ENCODE results near the gene UGT1A6.

The UGT1A6 gene

GRCh38 chr2:233801357-233802131 is 108.9 kb downstream of the UGT1A6 start:
- no peak for DNase-seq (ENCODE audit: low read depth, low spot score)

- DNase-seq (ENCODE audit: low read depth, low spot score), result no peak
Observed at GRCh38 chr2:233802132-233802815, 109.6 kb downstream of the UGT1A6 start.

GRCh38 chr2:233803292-233803911 is 110.7 kb downstream of the UGT1A6 start:
- DNase-seq (ENCODE audit: low read depth, low spot score), result no peak

GRCh38 chr2:233803994-233804393 is 111.3 kb downstream of the UGT1A6 start:
- no peak for DNase-seq (ENCODE audit: low read depth, low spot score)

GRCh38 chr2:233807215-233807865 is 114.7 kb downstream of the UGT1A6 start:
- no peak for DNase-seq (ENCODE audit: low read depth, low spot score)

GRCh38 chr2:233807966-233808935 is 115.6 kb downstream of the UGT1A6 start:
- no peak for DNase-seq (ENCODE audit: low read depth, low spot score)

- no peak for DNase-seq (ENCODE audit: low read depth, low spot score)
Observed at GRCh38 chr2:233810385-233810784, 117.7 kb downstream of the UGT1A6 start.

GRCh38 chr2:233811087-233811486 is 118.4 kb downstream of the UGT1A6 start:
- no peak for DNase-seq (ENCODE audit: low read depth, low spot score)

GRCh38 chr2:233811732-233812131 is 119.0 kb downstream of the UGT1A6 start:
- DNase-seq (ENCODE audit: low read depth, low spot score), result no peak

- DNase-seq (ENCODE audit: low read depth, low spot score), result no peak
Observed at GRCh38 chr2:233813236-233814055, 120.8 kb downstream of the UGT1A6 start.

- DNase-seq (ENCODE audit: low read depth, low spot score), result no peak
Observed at GRCh38 chr2:233814056-233814835, 121.6 kb downstream of the UGT1A6 start.

- no peak for DNase-seq (ENCODE audit: low read depth, low spot score)
Observed at GRCh38 chr2:233815861-233816260, 123.2 kb downstream of the UGT1A6 start.

- no peak for DNase-seq (ENCODE audit: low read depth, low spot score)
Observed at GRCh38 chr2:233816334-233816733, 123.6 kb downstream of the UGT1A6 start.

- no peak for DNase-seq (ENCODE audit: low read depth, low spot score)
Observed at GRCh38 chr2:233816771-233817170, 124.1 kb downstream of the UGT1A6 start.

GRCh38 chr2:233817361-233817911 is 124.7 kb downstream of the UGT1A6 start:
- no peak for DNase-seq (ENCODE audit: low read depth, low spot score)

- DNase-seq (ENCODE audit: low read depth, low spot score), result no peak
Observed at GRCh38 chr2:233817995-233818638, 125.4 kb downstream of the UGT1A6 start.

GRCh38 chr2:233818639-233819621 is 126.2 kb downstream of the UGT1A6 start:
- no peak for DNase-seq (ENCODE audit: low read depth, low spot score)

Measured in smooth muscle cell of the brain vasculature (primary cell).